Measurements from ENCODE around the gene C5orf46.

Gene C5orf46

DNA sequence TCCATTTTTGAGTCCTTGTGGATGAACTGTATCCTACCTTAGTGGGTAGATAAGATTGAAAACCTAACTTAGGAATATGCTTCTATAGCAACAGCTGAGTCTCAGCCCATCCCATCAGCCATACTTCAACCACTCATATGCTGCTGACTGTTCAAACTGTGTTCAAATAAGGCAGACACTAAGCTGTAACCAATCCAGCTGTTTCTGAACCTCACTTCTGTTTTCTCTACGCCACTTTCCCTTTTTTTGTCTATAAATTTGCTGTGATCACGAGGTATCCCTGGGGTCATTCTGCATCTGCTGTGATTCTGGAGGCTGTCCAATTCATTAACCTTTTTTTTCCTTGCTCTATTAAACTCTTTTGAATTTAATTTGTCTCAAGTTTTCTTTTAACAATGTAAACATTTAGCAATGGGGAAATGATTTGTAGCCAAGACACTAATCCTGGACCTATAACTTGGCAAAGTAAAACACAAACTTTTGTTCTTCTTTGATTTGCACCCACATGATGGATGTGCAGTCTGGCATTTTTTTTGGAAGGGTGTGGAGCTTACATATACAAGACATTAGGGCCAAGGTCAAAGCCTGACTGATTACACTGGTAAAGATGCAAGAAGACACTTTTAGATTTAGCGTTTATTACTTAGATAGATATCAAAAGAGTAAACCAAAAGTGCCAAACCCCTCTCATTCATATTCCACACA is 42.7 kb downstream of the C5orf46 start:
- TF ChIP-seq CTCF (IDR thresholded peaks at IDR 0.05; ENCODE audit: low read depth, low read length) = no peak
- no peak for DNase-seq (ENCODE audit: extremely low read depth, low read depth)

DNA sequence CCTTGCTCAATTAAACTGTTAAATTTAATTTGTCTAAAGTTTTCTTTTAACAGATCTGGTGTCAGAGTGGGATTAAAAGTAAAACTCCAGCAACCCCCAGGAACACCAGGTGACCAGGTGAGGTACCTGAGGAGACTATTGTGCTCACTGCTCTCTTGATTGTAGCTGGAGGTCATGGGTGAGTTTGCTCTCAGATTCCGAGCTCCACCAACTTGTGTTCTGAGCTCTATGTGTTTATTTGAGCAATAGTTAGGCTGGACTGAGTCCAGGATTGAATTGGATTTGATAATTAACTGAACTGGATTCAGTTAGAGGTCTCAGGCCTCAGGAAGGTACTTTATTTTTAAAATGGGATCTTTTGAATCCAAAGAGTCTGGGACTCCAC is 45.7 kb downstream of the C5orf46 start:
- TF ChIP-seq CTCF (IDR thresholded peaks at IDR 0.05; ENCODE audit: low read depth, low read length) = no peak
- DNase-seq (ENCODE audit: extremely low read depth, low read depth) = no peak

- no peak for TF ChIP-seq CTCF (IDR thresholded peaks at IDR 0.05; ENCODE audit: low read depth, low read length)
- DNase-seq (ENCODE audit: extremely low read depth, low read depth) = no peak
These were observed 46.2 kb downstream of the C5orf46 start for GRCh38 chr5:147859962-147860640.

- DNase-seq (ENCODE audit: extremely low read depth, low read depth) = no peak
These were observed 47.8 kb downstream of the C5orf46 start for GRCh38 chr5:147858565-147858964.

GRCh38 chr5:147857302-147858129 is 48.8 kb downstream of the C5orf46 start:
- peak; percentile 85 for TF ChIP-seq CTCF (IDR thresholded peaks at IDR 0.05; ENCODE audit: low read depth, low read length)
- peak; percentile 4 for DNase-seq (ENCODE audit: extremely low read depth, low read depth)

More at GRCh38 chr5:147858565-147858964, 47.8 kb downstream of the C5orf46 start:
- no peak for TF ChIP-seq CTCF (IDR thresholded peaks at IDR 0.05; ENCODE audit: low read depth, low read length)

GRCh38 chr5:147856801-147857200 is 49.5 kb downstream of the C5orf46 start:
- DNase-seq (ENCODE audit: extremely low read depth, low read depth) = no peak
- no peak for TF ChIP-seq CTCF (IDR thresholded peaks at IDR 0.05; ENCODE audit: low read depth, low read length)

GRCh38 chr5:147855774-147856069 is 50.6 kb downstream of the C5orf46 start:
- TF ChIP-seq CTCF (IDR thresholded peaks at IDR 0.05; ENCODE audit: low read depth, low read length) = no peak

More at GRCh38 chr5:147855774-147856069, 50.6 kb downstream of the C5orf46 start:
- DNase-seq (ENCODE audit: extremely low read depth, low read depth) = no peak

Measured in AG09319 (cell line).